HepG2 (cell line): ENCODE measurements around the gene TMEM167B. TPM values are rescaled to one million over a fixed set of nuclear protein-coding genes. Genes with fewer than 3 reads are reported as not detected.
"Not testable (repeated sequence)": the region's sequence is repeated elsewhere in the genome, so short reads cannot be mapped to it uniquely, and the experiment has no call there.

Source experiments
- ATAC-seq: fragments of 200-7000 bp; cut with Tn5 transposase; 3 replicates; pipeline ENCODE4 v1.9.1; 2020; ENCODE audit warnings: mild to moderate bottlenecking, moderate library complexity
- BruUV-seq: library from RNA; stranded (reverse); fragments of 400-500 nt; replicated peaks from 2 replicates; lab custom pipeline; 2021; lab: Mats Ljungman, UMichigan
- CTCF ChIA-PET: fragments of 300-600 bp; formaldehyde crosslinking; extraction: SDS; loops from one replicate; lab custom pipeline; 2021; ENCODE audit warnings: low total read pairs, inconsistent platforms, low intra/inter-chr PET ratio; lab: Yijun Ruan, JAX
- POLR2A ChIA-PET: fragments of 350-600 bp; sonication (Branson Sonifier 250); formaldehyde crosslinking; loops from one replicate; lab custom pipeline; 2020; ENCODE audit warnings: antibody characterized with exemption, inconsistent platforms; lab: Yijun Ruan, JAX
- DNase-seq: peaks from one replicate; pipeline ENCODE4 v3.0.0-alpha.2; 2015; ENCODE audit warnings: low spot score
- FAIRE-seq: peaks from 3 replicates; lab custom pipeline; 2011; peaks lifted over from hg19 to GRCh38; lab: Jason Lieb, UNC
- H2AFZ ChIP-seq: one replicate; pipeline ENCODE4 v1.6.1; 2011; ENCODE audit warnings: low read length, inconsistent platforms
- H3K27ac ChIP-seq: fragments of 300-600 bp; 3 replicates; pipeline ENCODE4 v1.8.0; 2011; ENCODE audit warnings: mixed run types, mild to moderate bottlenecking, mixed read lengths, low read length, inconsistent platforms; ENCODE audit not compliant: insufficient read depth; ENCODE audit errors: extremely low read length
- H3K27me3 ChIP-seq, 2 experiments: fragments of 200-600 bp in 1 of 2; 2 replicates in 1 of 2; 3 replicates in 1 of 2; pipeline versions ENCODE4 v1.6.0 to v1.8.0; 2011; ENCODE audit warnings: low read length in 2 of 2, mild to moderate bottlenecking in 2 of 2, moderate library complexity in 2 of 2, inconsistent platforms in 1 of 2; ENCODE audit not compliant: insufficient read depth in 2 of 2, control insufficient read depth in 1 of 2
- H3K36me3 ChIP-seq, 2 experiments: fragments of 200-600 bp in 1 of 2; replicated peaks in 1 of 2; 2 replicates in 1 of 2; 3 replicates in 1 of 2; pipeline versions ENCODE4 v1.5.1 to v1.8.0; 2011; ENCODE audit warnings: low read length in 2 of 2, inconsistent platforms in 1 of 2; ENCODE audit not compliant: insufficient read depth in 2 of 2, control insufficient read depth in 1 of 2
- H3K4me1 ChIP-seq: 2 replicates; pipeline ENCODE4 v1.5.1; 2012; ENCODE audit warnings: low read length, inconsistent platforms; ENCODE audit not compliant: insufficient read depth
- H3K4me2 ChIP-seq: 2 replicates; pipeline ENCODE4 v1.6.0; 2011; ENCODE audit warnings: low read depth, low read length, inconsistent platforms
- H3K4me3 ChIP-seq, 3 experiments: fragments of 200-600 bp in 1 of 3; sonication (generic), shearing (Covaris generic) in 1 of 3; replicated peaks in 1 of 3; 2 replicates each; pipeline ENCODE4 v1.5.1; 2011 to 2016; ENCODE audit warnings: low read length in 3 of 3, inconsistent platforms in 2 of 3, low read depth in 2 of 3, mild to moderate bottlenecking in 2 of 3, control low read depth in 1 of 3, mixed read lengths in 1 of 3; ENCODE audit not compliant: insufficient read depth in 1 of 3
- H3K79me2 ChIP-seq: one replicate; pipeline ENCODE4 v1.6.1; 2011; ENCODE audit warnings: low read length, inconsistent platforms; ENCODE audit not compliant: insufficient read depth
- H3K9ac ChIP-seq: 2 replicates; pipeline ENCODE4 v1.6.0; 2011; ENCODE audit warnings: mild to moderate bottlenecking, low read depth, low read length, inconsistent platforms; ENCODE audit not compliant: insufficient read depth
- H3K9me3 ChIP-seq: 2 replicates; pipeline ENCODE4 v1.5.1; 2012; ENCODE audit warnings: mild to moderate bottlenecking, low read length
- H4K20me1 ChIP-seq: 2 replicates; pipeline ENCODE4 v1.6.0; 2011; ENCODE audit warnings: inconsistent platforms, mild to moderate bottlenecking, low read length, moderate library complexity; ENCODE audit not compliant: insufficient read depth
- BRCA1 ChIP-seq: sonication (generic); formaldehyde crosslinking; IDR thresholded peaks from 2 replicates; pipeline ENCODE4 v1.4.0; 2020; ENCODE audit warnings: missing genetic modification reagents
- DR1 ChIP-seq: sonication (generic); formaldehyde crosslinking; IDR thresholded peaks from 2 replicates; pipeline ENCODE4 v1.8.0; 2021; ENCODE audit warnings: mild to moderate bottlenecking, missing genetic modification reagents, inconsistent platforms
- HMG20B ChIP-seq: conservative IDR thresholded peaks from 2 replicates; pipeline ENCODE4 v1.6.1; 2016; ENCODE audit warnings: missing genetic modification reagents, missing compliant biosample characterization
- MED1 ChIP-seq: sonication (generic); formaldehyde crosslinking; IDR thresholded peaks from 2 replicates; pipeline ENCODE4 v1.4.0; 2020; ENCODE audit warnings: missing genetic modification reagents
- TGIF2 ChIP-seq: IDR thresholded peaks from 2 replicates; pipeline ENCODE4 v1.6.1; 2016; ENCODE audit warnings: control low read depth, missing compliant biosample characterization
- ZNF430 ChIP-seq: sonication (generic); formaldehyde crosslinking; IDR thresholded peaks from 2 replicates; pipeline ENCODE4 v1.9.0; 2021; ENCODE audit warnings: mild to moderate bottlenecking, missing genetic modification reagents
- ZNF431 ChIP-seq: sonication (generic); formaldehyde crosslinking; IDR thresholded peaks from 2 replicates; pipeline ENCODE4 v1.9.0; 2022; ENCODE audit warnings: missing genetic modification reagents, low read depth, mild to moderate bottlenecking, borderline replicate concordance
- ZNF615 ChIP-seq: sonication (generic); formaldehyde crosslinking; IDR thresholded peaks from 2 replicates; pipeline ENCODE4 v1.5.0; 2020; ENCODE audit warnings: mild to moderate bottlenecking, missing genetic modification reagents, borderline replicate concordance
- ZNF766 ChIP-seq: sonication (generic); formaldehyde crosslinking; IDR thresholded peaks from 2 replicates; pipeline ENCODE4 v1.5.0; 2020; ENCODE audit warnings: missing genetic modification reagents, borderline replicate concordance
- WGBS: methylation state at CpG from one replicate; pipeline ENCODE4 v1.1.6; 2017; ENCODE audit warnings: low lambda C conversion rate; 5-methylcytosine and 5-hydroxymethylcytosine counted together
- in situ Hi-C: cut with HindIII; loops from 2 replicates; pipeline ENCODE4 v1.10.0; 2017; ENCODE audit warnings: low pct_unique_long_range_greater_than_20kb; ENCODE audit not compliant: extremely low pct_ligation_motif_present
- intact Hi-C: fragments of 100-400 bp; cut with micrococcal nuclease; formaldehyde crosslinking; loops from one replicate; pipeline ENCODE4 v1.10.0; 2022; ENCODE audit not compliant: unreplicated experiment
- polyA plus RNA-seq, 8 experiments: library from polyadenylated mRNA; depleted of rRNA in 3 of 8; stranded (reverse) in 7 of 8; unstranded in 1 of 8; fragments of >200 nt; fragmentation: Illumina TruSeq in 4 of 8; extraction: Trizol in 4 of 8; gene quantifications; 2 replicates each; pipeline versions ENCODE4 v1.2.1 to v1.2.3, GENCODE V29; 2011 to 2016; ENCODE audit warnings: low read depth in 4 of 8, missing spikeins in 1 of 8, mixed read lengths in 1 of 8; ENCODE audit not compliant: insufficient read depth in 1 of 8
- total RNA-seq, 5 experiments: library from RNA; depleted of rRNA; stranded (reverse); fragments of >200 nt; fragmentation: Illumina TruSeq; extraction: Trizol; gene quantifications; 2 replicates each; pipeline ENCODE4 v1.2.3, GENCODE V29; 2016; ENCODE audit warnings: low read depth in 1 of 5
- TF ChIP-seq, protein P1 (sequence below): sonication (generic); formaldehyde crosslinking; IDR thresholded peaks from 2 replicates; pipeline ENCODE4 v1.5.0; 2020; ENCODE audit warnings: mild to moderate bottlenecking, missing genetic modification reagents
- TF ChIP-seq, protein P2 (sequence below): sonication (generic); formaldehyde crosslinking; conservative IDR thresholded peaks from 2 replicates; pipeline ENCODE4 v1.4.0; 2020; ENCODE audit warnings: missing genetic modification reagents
- TF ChIP-seq, protein P3 (sequence below): sonication (generic); formaldehyde crosslinking; IDR thresholded peaks from 2 replicates; pipeline ENCODE4 v1.4.0; 2020; ENCODE audit warnings: missing genetic modification reagents, borderline replicate concordance

The TMEM167B gene
- total and polyA plus RNA-seq, 2 of the 13 experiments (the other 11 are each of a cell fraction or from before 2014, with no cell fraction given), result 9.5 to 22.4 TPM

DNA sequence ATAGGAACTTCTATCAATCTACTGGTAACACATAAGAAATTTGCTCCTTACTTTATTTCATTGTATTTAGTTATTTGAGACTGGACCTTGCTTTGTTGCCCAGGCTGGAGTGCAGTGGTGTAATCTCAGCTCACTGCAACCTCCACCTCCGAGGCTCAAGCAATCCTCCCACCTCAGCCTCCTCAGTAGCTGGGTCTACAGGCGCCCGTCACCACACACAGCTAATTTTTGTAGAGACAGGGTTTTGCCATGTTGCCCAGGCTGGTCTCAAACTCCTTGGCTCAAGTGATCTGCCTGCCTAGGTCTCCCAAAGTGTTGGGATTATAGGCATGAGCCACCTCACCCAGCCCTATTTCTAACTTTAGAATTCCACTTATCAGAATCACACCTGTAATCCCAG lies 38.4 kb upstream of the TMEM167B start:
- in situ Hi-C loops, H3K79me2 ChIP-seq, H3K27me3 ChIP-seq, H4K20me1 ChIP-seq, H3K9me3 ChIP-seq, H3K4me2 ChIP-seq, POLR2A ChIA-PET, H3K4me3 ChIP-seq, intact Hi-C loops, H3K36me3 ChIP-seq, H2AFZ ChIP-seq, FAIRE-seq, CTCF ChIA-PET, H3K27ac ChIP-seq, BruUV-seq, H3K9ac ChIP-seq, DNase-seq, ATAC-seq: not testable (repeated sequence)
- TF ChIP-seq, protein P1, sequence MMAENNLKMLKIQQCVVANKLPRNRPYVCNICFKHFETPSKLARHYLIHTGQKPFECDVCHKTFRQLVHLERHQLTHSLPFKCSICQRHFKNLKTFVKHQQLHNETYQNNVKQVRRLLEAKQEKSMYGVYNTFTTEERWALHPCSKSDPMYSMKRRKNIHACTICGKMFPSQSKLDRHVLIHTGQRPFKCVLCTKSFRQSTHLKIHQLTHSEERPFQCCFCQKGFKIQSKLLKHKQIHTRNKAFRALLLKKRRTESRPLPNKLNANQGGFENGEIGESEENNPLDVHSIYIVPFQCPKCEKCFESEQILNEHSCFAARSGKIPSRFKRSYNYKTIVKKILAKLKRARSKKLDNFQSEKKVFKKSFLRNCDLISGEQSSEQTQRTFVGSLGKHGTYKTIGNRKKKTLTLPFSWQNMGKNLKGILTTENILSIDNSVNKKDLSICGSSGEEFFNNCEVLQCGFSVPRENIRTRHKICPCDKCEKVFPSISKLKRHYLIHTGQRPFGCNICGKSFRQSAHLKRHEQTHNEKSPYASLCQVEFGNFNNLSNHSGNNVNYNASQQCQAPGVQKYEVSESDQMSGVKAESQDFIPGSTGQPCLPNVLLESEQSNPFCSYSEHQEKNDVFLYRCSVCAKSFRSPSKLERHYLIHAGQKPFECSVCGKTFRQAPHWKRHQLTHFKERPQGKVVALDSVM (CRISPR knock-in tag), result peak; percentile 73
- H3K4me1 ChIP-seq, result peaks cover 19% of the 10 kb centered on the region
- WGBS, result 80% methylated on average over 3 of the region's 3 CpGs

DNA sequence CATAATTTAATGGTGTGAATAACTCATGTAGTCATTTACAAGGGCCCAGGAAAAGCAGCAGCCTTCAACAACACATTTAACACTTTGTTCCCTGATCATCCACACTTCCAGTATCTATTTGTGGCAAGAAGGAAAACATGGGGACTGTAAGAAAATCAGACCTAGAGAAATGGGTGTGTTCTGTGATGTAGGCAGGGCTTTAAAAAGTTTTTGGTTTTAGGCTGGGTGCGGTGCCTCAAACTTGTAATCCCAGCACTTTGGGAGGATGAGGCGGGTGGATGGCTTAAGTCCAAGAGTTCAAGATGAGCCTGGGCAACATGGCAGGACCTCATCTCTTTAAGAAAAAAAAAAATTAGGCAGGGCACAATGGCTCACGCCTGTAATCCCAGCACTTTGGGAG lies 34.5 kb upstream of the TMEM167B start:
- Histone ChIP-seq H3K4me2 (no peak overlapping the region), H4K20me1 (no peaks in the 10 kb centered on the region), H3K36me3 (no peaks in the 10 kb centered on the region), H3K79me2 (no peaks in the 10 kb centered on the region), H3K27me3 (no peaks in the 10 kb centered on the region), H3K27ac (no peak overlapping the region), H3K9me3 (no peaks in the 10 kb centered on the region), H3K4me3 (no peak overlapping the region), H2AFZ (no peak overlapping the region), H3K9ac (no peak overlapping the region), H3K4me1 (peaks cover 14% of the 10 kb centered on the region)
- no TSS peak for BruUV-seq
- in situ Hi-C loops, result no loop called here
- ATAC-seq, result no peak
- intact Hi-C loops, result no loop called here
- CTCF ChIA-PET, result no interaction called here
- no peak for DNase-seq
- no peak for FAIRE-seq
- 90% methylated on average over 3 of the region's 3 CpGs for WGBS
- POLR2A ChIA-PET, result interaction anchor here (1.0 kb wide), 1 partner anchor 14 kb away, joined by 3 read pairs; the partner anchor contains the start of gene WDR47
- TF ChIP-seq ZNF766 (no peak), TGIF2 (CRISPR knock-in tag) (no peak), ZNF431 (CRISPR knock-in tag) (no peak), BRCA1 (no peak), MED1 (CRISPR knock-in tag) (no peak), ZNF430 (no peak), DR1 (CRISPR knock-in tag) (no peak), ZNF615 (CRISPR knock-in tag) (no peak), HMG20B (CRISPR knock-in tag) (no peak)
- TF ChIP-seq, protein P2, sequence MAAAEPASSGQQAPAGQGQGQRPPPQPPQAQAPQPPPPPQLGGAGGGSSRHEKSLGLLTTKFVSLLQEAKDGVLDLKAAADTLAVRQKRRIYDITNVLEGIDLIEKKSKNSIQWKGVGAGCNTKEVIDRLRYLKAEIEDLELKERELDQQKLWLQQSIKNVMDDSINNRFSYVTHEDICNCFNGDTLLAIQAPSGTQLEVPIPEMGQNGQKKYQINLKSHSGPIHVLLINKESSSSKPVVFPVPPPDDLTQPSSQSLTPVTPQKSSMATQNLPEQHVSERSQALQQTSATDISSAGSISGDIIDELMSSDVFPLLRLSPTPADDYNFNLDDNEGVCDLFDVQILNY (CRISPR knock-in tag), result no peak
- TF ChIP-seq, protein P3, sequence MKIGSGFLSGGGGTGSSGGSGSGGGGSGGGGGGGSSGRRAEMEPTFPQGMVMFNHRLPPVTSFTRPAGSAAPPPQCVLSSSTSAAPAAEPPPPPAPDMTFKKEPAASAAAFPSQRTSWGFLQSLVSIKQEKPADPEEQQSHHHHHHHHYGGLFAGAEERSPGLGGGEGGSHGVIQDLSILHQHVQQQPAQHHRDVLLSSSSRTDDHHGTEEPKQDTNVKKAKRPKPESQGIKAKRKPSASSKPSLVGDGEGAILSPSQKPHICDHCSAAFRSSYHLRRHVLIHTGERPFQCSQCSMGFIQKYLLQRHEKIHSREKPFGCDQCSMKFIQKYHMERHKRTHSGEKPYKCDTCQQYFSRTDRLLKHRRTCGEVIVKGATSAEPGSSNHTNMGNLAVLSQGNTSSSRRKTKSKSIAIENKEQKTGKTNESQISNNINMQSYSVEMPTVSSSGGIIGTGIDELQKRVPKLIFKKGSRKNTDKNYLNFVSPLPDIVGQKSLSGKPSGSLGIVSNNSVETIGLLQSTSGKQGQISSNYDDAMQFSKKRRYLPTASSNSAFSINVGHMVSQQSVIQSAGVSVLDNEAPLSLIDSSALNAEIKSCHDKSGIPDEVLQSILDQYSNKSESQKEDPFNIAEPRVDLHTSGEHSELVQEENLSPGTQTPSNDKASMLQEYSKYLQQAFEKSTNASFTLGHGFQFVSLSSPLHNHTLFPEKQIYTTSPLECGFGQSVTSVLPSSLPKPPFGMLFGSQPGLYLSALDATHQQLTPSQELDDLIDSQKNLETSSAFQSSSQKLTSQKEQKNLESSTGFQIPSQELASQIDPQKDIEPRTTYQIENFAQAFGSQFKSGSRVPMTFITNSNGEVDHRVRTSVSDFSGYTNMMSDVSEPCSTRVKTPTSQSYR (CRISPR knock-in tag), result no peak
